ENCODE measurements around the gene PBX2.
A peak's percentile ranks its signal among the peaks of the same experiment; 100 is the strongest.
"Not testable (repeated sequence)": the region's sequence is repeated elsewhere in the genome, so short reads cannot be mapped to it uniquely, and the experiment has no call there.

Gene PBX2

GRCh38 chr6:32203426-32204267, 13.6 kb upstream of the PBX2 start:
- DNase-seq (ENCODE audit: low spot score): no peak

GRCh38 chr6:32202186-32202585, 12.2 kb upstream of the PBX2 start:
- DNase-seq (ENCODE audit: low spot score): no peak

- DNase-seq (ENCODE audit: low spot score): no peak
Observed at GRCh38 chr6:32200711-32201475, 10.9 kb upstream of the PBX2 start.

GRCh38 chr6:32198866-32199265, 8.9 kb upstream of the PBX2 start:
- DNase-seq (ENCODE audit: low spot score): no peak

GRCh38 chr6:32198345-32198696, 8.3 kb upstream of the PBX2 start:
- DNase-seq (ENCODE audit: low spot score): no peak

- no peak for DNase-seq (ENCODE audit: low spot score)
Observed at GRCh38 chr6:32196682-32197616, 6.9 kb upstream of the PBX2 start.

- DNase-seq (ENCODE audit: low spot score): peak; percentile 73
Observed at GRCh38 chr6:32195902-32196681, 6.1 kb upstream of the PBX2 start.

- peak; percentile 100 for DNase-seq (ENCODE audit: low spot score)
Observed at GRCh38 chr6:32195652-32195901, 5.6 kb upstream of the PBX2 start.

GRCh38 chr6:32194825-32195651, 5.0 kb upstream of the PBX2 start:
- DNase-seq (ENCODE audit: low spot score): peak; percentile 81

- DNase-seq (ENCODE audit: low spot score): no peak
Observed at GRCh38 chr6:32194388-32194787, 4.4 kb upstream of the PBX2 start.

- not testable (repeated sequence) for DNase-seq (ENCODE audit: low spot score)
Observed at GRCh38 chr6:32193096-32193495, 3.1 kb upstream of the PBX2 start.

- no peak for DNase-seq (ENCODE audit: low spot score)
Observed at GRCh38 chr6:32192608-32193039, 2.6 kb upstream of the PBX2 start, which contains the start of gene GPSM3. Gene GPSM3, minus strand, starts transcription at chr6:32192643. Its CDS starts 130 bp downstream, at chr6:32192513.

- DNase-seq (ENCODE audit: low spot score): no peak
Observed at GRCh38 chr6:32191696-32192607, 1.9 kb upstream of the PBX2 start.

- no peak for DNase-seq (ENCODE audit: low spot score)
Observed at GRCh38 chr6:32190911-32191677, 1.1 kb upstream of the PBX2 start.

GRCh38 chr6:32189742-32190053, 304 bp downstream of the PBX2 start:
- no peak for DNase-seq (ENCODE audit: low spot score)

- no peak for DNase-seq (ENCODE audit: low spot score)
Observed at GRCh38 chr6:32189069-32189741, 797 bp downstream of the PBX2 start.

- no peak for DNase-seq (ENCODE audit: low spot score)
Observed at GRCh38 chr6:32188381-32189068, 1.5 kb downstream of the PBX2 start.
